ENCODE measurements around the gene KCNIP1.
A peak's percentile ranks its signal among the peaks of the same experiment; 100 is the strongest.

Gene KCNIP1

DNA sequence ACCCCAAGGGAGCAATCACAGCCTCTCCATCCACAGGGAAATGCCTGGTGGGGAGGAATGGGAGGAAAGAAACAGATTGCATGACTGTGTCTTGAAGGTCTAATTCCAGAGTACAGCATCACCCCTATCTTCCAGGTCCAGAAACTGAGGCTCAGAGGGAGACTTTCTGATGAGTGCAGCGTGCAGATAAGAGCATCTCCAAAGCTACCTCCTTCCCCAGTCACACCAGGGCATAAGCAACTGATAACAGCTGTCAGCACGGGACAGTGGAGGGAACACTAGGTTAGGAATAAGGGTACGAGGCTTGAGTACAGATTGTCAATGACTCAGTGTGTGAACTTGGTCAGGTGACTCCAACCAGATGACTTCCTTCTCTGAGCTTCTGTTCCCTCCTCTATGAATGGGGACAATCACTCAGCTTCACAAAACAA, 126.9 kb downstream of the KCNIP1 start:
- no peak overlapping the region for H3K27ac ChIP-seq (ENCODE audit: insufficient read depth, low read depth, low read length, poor library complexity, severe bottlenecking)
- H3K4me3 ChIP-seq (ENCODE audit: insufficient read depth, low read depth, low read length), result no peak overlapping the region
- no peaks in the 10 kb centered on the region for H3K9me3 ChIP-seq (ENCODE audit: control insufficient read depth, low read length)
- no peaks in the 10 kb centered on the region for H3K36me3 ChIP-seq (ENCODE audit: control insufficient read depth, insufficient read depth, low read length)
- peaks cover 34% of the 10 kb centered on the region for H3K4me1 ChIP-seq (ENCODE audit: control insufficient read depth, insufficient read depth, low read length)
- 86 to 88% methylated on average over 3 of the region's 3 CpGs for WGBS, 2 experiments
- H3K27me3 ChIP-seq (ENCODE audit: control insufficient read depth, insufficient read depth, low read length, poor library complexity, severe bottlenecking), result no peaks in the 10 kb centered on the region

DNA sequence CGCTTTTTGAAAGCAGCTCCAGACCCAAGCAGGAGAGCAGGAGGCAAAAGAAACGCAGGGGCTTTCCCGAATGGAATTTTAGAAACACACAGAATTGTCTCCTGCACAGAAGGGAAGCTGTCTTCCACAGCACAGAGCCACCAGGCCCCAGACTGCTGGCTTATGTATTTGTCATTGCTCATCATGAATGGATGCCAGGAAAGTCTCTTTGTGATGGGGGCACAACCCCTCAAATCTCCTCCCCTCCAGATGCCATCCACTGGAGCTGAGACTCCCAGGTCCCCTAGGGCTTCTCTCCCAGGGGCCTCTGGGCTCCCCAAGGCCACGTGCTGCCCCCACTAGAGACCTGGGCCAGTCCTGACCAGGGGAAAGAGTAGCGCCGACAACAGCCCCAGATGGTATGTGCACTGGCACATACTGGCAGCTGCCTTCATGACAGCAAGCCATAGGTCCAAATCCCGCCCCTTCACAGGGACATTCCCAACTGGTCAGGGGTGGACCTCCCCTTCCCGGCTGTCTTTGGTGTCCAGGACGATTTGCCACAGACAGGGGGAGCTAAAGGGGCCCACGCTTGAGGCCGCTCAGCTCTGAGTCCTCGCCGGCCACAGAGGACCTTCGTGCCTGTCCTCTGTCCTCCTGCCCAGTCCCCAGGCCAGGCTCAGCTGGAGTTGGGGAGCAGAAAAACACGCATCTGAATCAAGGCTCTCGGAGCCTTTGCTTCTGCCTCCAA, 127.8 kb downstream of the KCNIP1 start:
- H3K27me3 ChIP-seq (ENCODE audit: control insufficient read depth, insufficient read depth, low read length, poor library complexity, severe bottlenecking), result no peaks in the 10 kb centered on the region
- 51 to 54% methylated on average over 16 of the region's 16 CpGs for WGBS, 2 experiments
- no peak overlapping the region for H3K27ac ChIP-seq (ENCODE audit: insufficient read depth, low read depth, low read length, poor library complexity, severe bottlenecking)
- H3K4me1 ChIP-seq (ENCODE audit: control insufficient read depth, insufficient read depth, low read length), result peaks cover 29% of the 10 kb centered on the region
- no peaks in the 10 kb centered on the region for H3K9me3 ChIP-seq (ENCODE audit: control insufficient read depth, low read length)
- no peaks in the 10 kb centered on the region for H3K36me3 ChIP-seq (ENCODE audit: control insufficient read depth, insufficient read depth, low read length)
- no peak overlapping the region for H3K4me3 ChIP-seq (ENCODE audit: insufficient read depth, low read depth, low read length)

DNA sequence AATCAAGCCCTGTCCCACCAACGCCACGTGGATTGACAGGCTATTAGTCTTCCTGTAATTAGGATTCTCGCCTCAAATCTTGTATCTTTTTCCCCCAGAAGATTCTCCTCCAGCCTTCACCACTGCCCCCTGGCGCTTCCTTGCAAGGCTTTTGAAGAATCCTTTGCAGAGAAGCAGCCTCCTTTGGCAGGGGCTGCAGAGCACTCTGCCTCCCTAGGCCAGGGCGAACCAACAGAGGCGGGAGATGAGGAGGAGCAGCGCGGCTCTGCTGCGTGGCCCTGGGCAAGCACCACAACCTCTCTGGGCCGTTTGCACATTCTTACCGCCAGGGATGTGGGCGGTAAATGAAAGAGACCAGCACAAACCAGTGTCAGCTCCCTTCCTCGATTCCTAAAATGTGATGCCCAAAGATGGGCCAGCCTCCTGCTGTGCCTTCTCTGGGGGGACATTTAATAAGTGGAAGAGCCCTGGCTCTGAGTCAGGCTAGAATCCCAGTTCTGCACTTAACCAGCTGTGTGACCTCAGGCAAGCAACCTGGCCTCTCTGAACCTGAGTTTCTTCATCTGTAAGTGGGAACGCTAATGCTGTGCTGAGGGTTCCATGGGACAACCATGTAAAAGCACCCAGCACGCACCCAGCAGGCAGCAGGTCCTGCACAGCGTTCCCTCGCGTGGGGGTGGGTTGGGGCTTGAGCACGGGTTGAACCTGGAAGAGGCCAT, 128.6 kb downstream of the KCNIP1 start:
- no peaks in the 10 kb centered on the region for H3K9me3 ChIP-seq (ENCODE audit: control insufficient read depth, low read length)
- peak overlapping the region; percentile 40 for H3K4me3 ChIP-seq (ENCODE audit: insufficient read depth, low read depth, low read length)
- peaks cover 27% of the 10 kb centered on the region for H3K4me1 ChIP-seq (ENCODE audit: control insufficient read depth, insufficient read depth, low read length)
- H3K27ac ChIP-seq (ENCODE audit: insufficient read depth, low read depth, low read length, poor library complexity, severe bottlenecking), result no peak overlapping the region
- WGBS, 2 experiments, result 46 to 49% methylated on average over 19 of the region's 19 CpGs
- H3K36me3 ChIP-seq (ENCODE audit: control insufficient read depth, insufficient read depth, low read length), result no peaks in the 10 kb centered on the region
- no peaks in the 10 kb centered on the region for H3K27me3 ChIP-seq (ENCODE audit: control insufficient read depth, insufficient read depth, low read length, poor library complexity, severe bottlenecking)

DNA sequence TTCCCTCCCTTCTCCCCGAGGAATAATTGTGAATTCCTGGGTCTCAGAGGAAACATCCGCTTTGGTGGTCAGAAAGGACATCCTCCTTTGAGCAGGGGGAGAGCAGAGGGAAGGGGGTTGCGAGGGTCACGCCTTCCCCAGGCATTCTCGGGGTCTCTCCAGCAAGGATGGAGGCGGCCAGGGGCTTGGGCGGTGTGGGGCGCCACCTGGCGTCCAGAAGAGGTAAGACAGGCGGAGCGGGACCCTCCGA, 129.1 kb downstream of the KCNIP1 start:
- 2 to 3% methylated on average over 12 of the region's 12 CpGs for WGBS, 2 experiments
- Histone ChIP-seq H3K4me3 (ENCODE audit: insufficient read depth, low read depth, low read length) (peak overlapping the region; percentile 40), H3K27ac (ENCODE audit: insufficient read depth, low read depth, low read length, poor library complexity, severe bottlenecking) (peak overlapping the region; percentile 82), H3K27me3 (ENCODE audit: control insufficient read depth, insufficient read depth, low read length, poor library complexity, severe bottlenecking) (no peaks in the 10 kb centered on the region), H3K4me1 (ENCODE audit: control insufficient read depth, insufficient read depth, low read length) (peaks cover 24% of the 10 kb centered on the region), H3K9me3 (ENCODE audit: control insufficient read depth, low read length) (no peaks in the 10 kb centered on the region), H3K36me3 (ENCODE audit: control insufficient read depth, insufficient read depth, low read length) (no peaks in the 10 kb centered on the region)

DNA sequence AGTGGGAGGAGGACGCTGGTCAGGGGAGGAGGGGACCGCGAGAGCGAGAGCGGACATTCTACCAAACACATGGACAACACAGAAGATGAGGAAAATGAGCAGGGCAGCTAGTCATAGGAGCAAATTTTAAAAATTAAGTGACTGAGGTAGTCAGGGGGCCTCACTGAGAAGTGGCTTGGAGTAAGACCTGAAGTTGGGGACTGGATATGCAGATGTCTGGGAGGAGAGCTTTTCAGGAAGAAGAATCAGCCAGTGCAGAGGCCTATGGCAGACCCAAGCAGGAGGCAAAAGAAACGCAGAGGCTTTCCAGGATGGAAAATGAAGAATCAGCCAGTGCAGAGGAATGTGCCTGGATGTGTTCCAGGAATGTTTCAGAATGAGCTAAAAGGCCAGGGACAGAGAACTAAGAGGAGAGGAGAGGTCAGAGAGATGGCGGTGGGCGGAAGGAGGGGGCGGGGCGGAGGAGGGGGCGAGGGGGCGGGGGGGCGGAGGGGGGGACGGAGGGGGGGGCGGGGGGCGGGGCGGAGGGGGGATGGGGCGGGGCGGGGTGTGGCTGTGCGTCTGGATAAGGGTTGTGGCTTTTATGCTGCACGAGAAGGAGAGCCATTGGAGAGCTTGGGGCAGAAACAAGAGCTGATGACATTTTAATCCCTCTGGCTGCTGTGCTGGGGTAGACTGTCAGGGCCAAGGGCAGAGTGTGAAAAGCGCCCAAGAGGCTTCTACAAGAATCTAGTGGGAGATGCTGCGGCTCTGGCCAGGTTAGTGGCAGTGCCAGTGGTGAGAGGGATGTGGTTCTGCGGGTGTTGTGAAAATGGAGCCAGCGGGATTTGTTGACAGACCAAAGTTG, 129.6 kb downstream of the KCNIP1 start:
- Histone ChIP-seq H3K36me3 (ENCODE audit: control insufficient read depth, insufficient read depth, low read length) (no peaks in the 10 kb centered on the region), H3K9me3 (ENCODE audit: control insufficient read depth, low read length) (no peaks in the 10 kb centered on the region), H3K27ac (ENCODE audit: insufficient read depth, low read depth, low read length, poor library complexity, severe bottlenecking) (peak overlapping the region; percentile 82), H3K27me3 (ENCODE audit: control insufficient read depth, insufficient read depth, low read length, poor library complexity, severe bottlenecking) (no peaks in the 10 kb centered on the region), H3K4me3 (ENCODE audit: insufficient read depth, low read depth, low read length) (peak overlapping the region; percentile 40), H3K4me1 (ENCODE audit: control insufficient read depth, insufficient read depth, low read length) (peaks cover 24% of the 10 kb centered on the region)
- 13% methylated on average over 14 of the region's 25 CpGs for WGBS, 2 experiments

DNA sequence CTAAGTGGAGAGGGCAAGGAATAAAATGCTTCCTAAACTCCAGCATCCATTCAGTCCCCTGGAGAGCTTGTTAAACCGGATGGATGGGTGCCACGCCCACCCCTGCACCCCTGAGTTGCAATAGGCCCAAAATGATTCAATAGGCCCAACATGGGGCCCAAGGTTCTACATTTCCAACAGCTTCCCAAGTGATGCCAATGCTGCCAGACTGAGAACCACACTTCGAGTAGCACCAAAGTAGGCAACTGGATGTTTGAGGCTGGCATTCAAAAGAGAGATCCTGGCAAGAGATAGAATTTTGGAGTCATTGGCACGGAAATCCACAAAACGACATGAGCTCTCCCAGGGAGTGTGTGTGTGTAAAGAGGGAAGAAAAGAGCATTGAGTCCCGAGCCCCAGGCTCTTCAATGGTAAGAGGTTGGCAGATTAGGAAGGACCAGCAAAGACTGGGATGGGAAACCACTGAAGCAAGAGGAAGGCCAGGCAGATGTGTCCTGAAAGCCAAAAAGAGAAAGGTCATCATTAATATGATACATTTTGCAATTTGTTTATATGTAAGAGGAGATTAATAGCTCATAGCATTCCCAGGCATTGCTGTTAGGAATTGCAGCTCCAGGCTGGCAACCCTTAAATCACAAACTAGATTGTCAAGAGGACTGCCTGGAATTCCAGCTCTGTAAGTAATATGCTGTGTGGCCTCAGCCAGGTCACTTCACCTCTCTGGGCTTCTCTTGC, 130.6 kb downstream of the KCNIP1 start:
- H3K27me3 ChIP-seq (ENCODE audit: control insufficient read depth, insufficient read depth, low read length, poor library complexity, severe bottlenecking), result no peaks in the 10 kb centered on the region
- 78% methylated on average over 6 of the region's 6 CpGs for WGBS, 2 experiments
- H3K9me3 ChIP-seq (ENCODE audit: control insufficient read depth, low read length), result no peaks in the 10 kb centered on the region
- peaks cover 24% of the 10 kb centered on the region for H3K4me1 ChIP-seq (ENCODE audit: control insufficient read depth, insufficient read depth, low read length)
- no peaks in the 10 kb centered on the region for H3K36me3 ChIP-seq (ENCODE audit: control insufficient read depth, insufficient read depth, low read length)
- H3K4me3 ChIP-seq (ENCODE audit: insufficient read depth, low read depth, low read length), result no peak overlapping the region
- no peak overlapping the region for H3K27ac ChIP-seq (ENCODE audit: insufficient read depth, low read depth, low read length, poor library complexity, severe bottlenecking)

DNA sequence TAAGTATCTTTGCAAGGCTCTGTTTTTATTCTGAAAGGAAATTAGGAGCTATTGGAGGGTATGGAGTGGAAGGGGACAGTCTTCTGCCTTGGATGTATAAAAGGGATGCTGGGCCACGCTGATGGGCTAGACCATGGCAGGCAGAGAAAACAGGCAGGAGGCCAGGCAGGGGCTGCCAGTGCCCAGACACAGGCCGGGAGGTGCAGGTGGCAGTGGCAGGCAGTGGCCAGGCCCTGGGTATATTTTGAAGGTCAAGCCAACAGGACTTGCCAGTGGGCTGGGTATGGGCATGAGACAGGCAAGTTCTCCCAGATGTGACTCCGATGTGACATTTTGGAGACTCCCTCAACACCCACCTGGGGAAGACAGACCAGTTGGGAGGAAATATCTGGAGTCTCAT, 131.9 kb downstream of the KCNIP1 start:
- no peak overlapping the region for H3K4me3 ChIP-seq (ENCODE audit: insufficient read depth, low read depth, low read length)

DNA sequence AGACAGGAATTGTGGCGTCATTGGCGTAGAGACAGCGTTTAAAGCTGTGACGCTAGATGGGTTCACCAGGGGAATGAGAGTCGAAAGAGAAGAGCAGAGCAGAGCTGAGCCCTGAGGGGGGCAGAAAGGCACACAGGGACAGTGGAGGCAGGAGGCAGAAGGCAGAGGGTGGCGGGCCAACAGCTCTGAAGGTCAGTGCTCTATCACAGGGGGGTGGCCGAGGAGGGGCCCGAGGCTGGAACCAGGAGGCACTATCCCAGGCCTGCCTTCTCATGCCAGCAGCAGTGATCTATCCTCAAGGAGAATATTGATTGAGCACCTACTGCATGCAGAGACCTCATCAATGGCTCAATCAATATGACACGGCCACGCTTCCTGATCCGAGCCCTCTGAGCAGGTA, 132.4 kb downstream of the KCNIP1 start:
- no peak overlapping the region for H3K27ac ChIP-seq (ENCODE audit: insufficient read depth, low read depth, low read length, poor library complexity, severe bottlenecking)
- WGBS, 2 experiments, result 92 to 93% methylated on average over 11 of the region's 11 CpGs

More for the DNA sequence above, 131.9 kb downstream of the KCNIP1 start:
- no peaks in the 10 kb centered on the region for H3K36me3 ChIP-seq (ENCODE audit: control insufficient read depth, insufficient read depth, low read length)
- H3K27ac ChIP-seq (ENCODE audit: insufficient read depth, low read depth, low read length, poor library complexity, severe bottlenecking), result no peak overlapping the region
- 94 to 98% methylated on average over 3 of the region's 3 CpGs for WGBS, 2 experiments
- no peaks in the 10 kb centered on the region for H3K9me3 ChIP-seq (ENCODE audit: control insufficient read depth, low read length)
- peaks cover 24% of the 10 kb centered on the region for H3K4me1 ChIP-seq (ENCODE audit: control insufficient read depth, insufficient read depth, low read length)
- no peaks in the 10 kb centered on the region for H3K27me3 ChIP-seq (ENCODE audit: control insufficient read depth, insufficient read depth, low read length, poor library complexity, severe bottlenecking)

DNA sequence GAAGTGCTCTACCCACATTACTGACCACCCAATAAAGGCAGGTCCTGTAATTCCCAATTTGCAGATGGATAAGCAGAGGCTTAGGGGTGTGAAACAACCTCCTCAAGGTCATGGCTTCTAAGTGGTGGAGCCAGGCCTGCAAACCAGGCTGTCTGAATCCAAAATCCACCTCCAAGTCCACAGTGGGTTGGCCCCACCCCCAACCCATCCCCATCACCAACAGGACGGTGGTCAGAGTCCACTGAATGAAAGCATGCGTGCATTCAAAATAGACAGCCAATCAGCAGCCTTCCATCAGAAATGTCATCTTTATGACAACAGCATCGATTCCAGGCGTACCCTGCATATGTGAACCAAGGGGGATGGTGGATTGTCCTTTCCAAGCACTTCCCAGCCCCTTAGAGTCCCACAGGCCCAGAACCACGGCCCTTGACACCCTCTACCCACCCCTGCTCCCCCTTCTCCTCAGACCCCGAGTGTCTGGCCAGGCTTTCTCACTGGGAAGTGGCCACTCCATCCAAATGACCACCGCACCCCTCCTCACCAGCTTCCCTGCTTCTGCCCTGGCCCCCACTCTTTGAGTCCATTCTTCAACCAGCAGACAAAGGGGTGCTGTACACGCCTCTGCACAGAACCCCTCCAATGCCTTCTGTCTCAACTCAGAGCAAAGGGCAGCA, 133.1 kb downstream of the KCNIP1 start:
- no peak overlapping the region for H3K27ac ChIP-seq (ENCODE audit: insufficient read depth, low read depth, low read length, poor library complexity, severe bottlenecking)
- no peaks in the 10 kb centered on the region for H3K36me3 ChIP-seq (ENCODE audit: control insufficient read depth, insufficient read depth, low read length)
- no peaks in the 10 kb centered on the region for H3K9me3 ChIP-seq (ENCODE audit: control insufficient read depth, low read length)
- H3K4me3 ChIP-seq (ENCODE audit: insufficient read depth, low read depth, low read length), result no peak overlapping the region
- peaks cover 18% of the 10 kb centered on the region for H3K4me1 ChIP-seq (ENCODE audit: control insufficient read depth, insufficient read depth, low read length)
- 88 to 90% methylated on average over 8 of the region's 8 CpGs for WGBS, 2 experiments
- H3K27me3 ChIP-seq (ENCODE audit: control insufficient read depth, insufficient read depth, low read length, poor library complexity, severe bottlenecking), result no peaks in the 10 kb centered on the region

More for the DNA sequence above, 132.4 kb downstream of the KCNIP1 start:
- no peaks in the 10 kb centered on the region for H3K36me3 ChIP-seq (ENCODE audit: control insufficient read depth, insufficient read depth, low read length)
- no peaks in the 10 kb centered on the region for H3K27me3 ChIP-seq (ENCODE audit: control insufficient read depth, insufficient read depth, low read length, poor library complexity, severe bottlenecking)
- peaks cover 24% of the 10 kb centered on the region for H3K4me1 ChIP-seq (ENCODE audit: control insufficient read depth, insufficient read depth, low read length)
- H3K9me3 ChIP-seq (ENCODE audit: control insufficient read depth, low read length), result no peaks in the 10 kb centered on the region
- no peak overlapping the region for H3K4me3 ChIP-seq (ENCODE audit: insufficient read depth, low read depth, low read length)
